ENCODE data around the gene TPP2. TPM values are rescaled to one million over a fixed set of nuclear protein-coding genes. Genes with fewer than 3 reads are reported as not detected.
A peak's percentile ranks its signal among the peaks of the same experiment; 100 is the strongest.

Gene TPP2
- total and polyA plus RNA-seq, 9 donors = 24.0 to 50.7 (median 33.9) TPM

GRCh38 chr13:102587916-102588315 is 8.9 kb upstream of the TPP2 start:
- no peak overlapping the region for H3K27ac ChIP-seq
- H3K36me3 ChIP-seq = no peaks in the 10 kb centered on the region
- peaks cover 1% of the 10 kb centered on the region for H3K4me1 ChIP-seq (ENCODE audit: insufficient read depth)
- H3K27me3 ChIP-seq = no peaks in the 10 kb centered on the region
- DNase-seq = no peak
- 47 to 53% (median 52%) methylated on average over 2 of the region's 2 CpGs for WGBS, 3 donors
- H3K4me3 ChIP-seq = no peak overlapping the region
- no peaks in the 10 kb centered on the region for H3K9me3 ChIP-seq
- intact Hi-C loops (cut with DNase I) = loop anchor here in 1 of 4 donors (10.0 kb wide), 1 partner anchor 1453 kb away; no protein-coding TSS in a partner anchor
- no peak for TF ChIP-seq CTCF (IDR thresholded peaks at IDR 0.05)

GRCh38 chr13:102589301-102589822 is 7.4 kb upstream of the TPP2 start:
- Histone ChIP-seq H3K36me3 (no peaks in the 10 kb centered on the region), H3K27me3 (no peaks in the 10 kb centered on the region), H3K4me3 (no peak overlapping the region), H3K9me3 (no peaks in the 10 kb centered on the region), H3K27ac (no peak overlapping the region), H3K4me1 (ENCODE audit: insufficient read depth) (peaks cover 1% of the 10 kb centered on the region)
- 46 to 61% (median 58%) methylated on average over 7 of the region's 7 CpGs for WGBS, 3 donors
- intact Hi-C loops (cut with DNase I) = loop anchor here in 1 of 4 donors (10.0 kb wide), 1 partner anchor 1455 kb away; no protein-coding TSS in a partner anchor
- TF ChIP-seq POLR2A (IDR thresholded peaks at IDR 0.05) = no peak
- no peak for TF ChIP-seq EP300 (IDR thresholded peaks at IDR 0.05)
- TF ChIP-seq CTCF (IDR thresholded peaks at IDR 0.05) = no peak
- DNase-seq = no peak

DNA sequence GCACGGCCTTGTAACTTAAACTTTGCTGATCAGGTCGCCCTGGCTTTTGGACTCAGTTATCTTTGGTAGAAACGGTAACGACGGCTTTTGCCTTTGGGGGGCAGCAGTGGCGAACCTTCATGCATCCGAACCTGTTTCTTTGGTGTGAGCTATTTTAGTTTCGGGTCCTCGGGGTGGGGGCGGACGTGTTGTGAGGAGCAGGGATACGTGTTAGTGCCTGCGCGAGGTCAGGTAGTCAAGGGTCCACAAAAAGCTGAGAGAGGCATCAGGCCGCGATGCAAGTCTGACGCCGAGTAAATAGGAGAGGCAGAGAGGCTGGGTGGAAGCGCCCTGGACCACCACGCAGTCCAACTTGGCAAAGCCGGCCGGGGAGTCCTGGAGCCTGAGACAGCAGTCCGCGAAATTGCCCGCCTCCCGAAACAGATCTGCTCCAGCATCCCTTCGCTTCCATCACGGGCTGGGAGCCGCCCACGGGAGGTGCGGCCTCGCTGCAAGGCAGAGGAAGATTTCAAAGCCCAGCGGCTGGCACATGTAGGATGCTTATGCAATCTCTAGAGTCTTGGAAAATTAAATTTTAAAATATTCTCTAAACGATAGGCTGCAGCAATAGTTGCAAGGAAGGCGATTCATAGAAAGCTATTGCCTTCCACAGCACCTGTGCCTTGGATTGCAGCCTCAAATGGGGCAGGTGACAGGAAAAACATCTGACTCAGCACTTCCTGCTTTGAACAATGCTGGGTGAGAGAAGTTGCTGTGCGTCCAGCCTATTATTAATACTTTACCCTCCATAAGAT is 4.6 kb upstream of the TPP2 start:
- Histone ChIP-seq H3K9me3 (no peaks in the 10 kb centered on the region), H3K36me3 (no peaks in the 10 kb centered on the region), H3K4me1 (ENCODE audit: insufficient read depth) (peaks cover 1% of the 10 kb centered on the region), H3K27me3 (no peaks in the 10 kb centered on the region), H3K4me3 (peak overlapping the region; percentile 34), H3K27ac (peak overlapping the region in 1 of 2 donors; percentile 61)
- DNase-seq = peak; percentile 71 to 81 (median 75)
- intact Hi-C loops (cut with DNase I) = loop anchor here in 1 of 4 donors (2.0 to 5.0 kb wide), 2 partner anchors 205 to 255 kb away; partner anchors contain the start of genes BIVM, ERCC5 and POGLUT2
- TF ChIP-seq CTCF (IDR thresholded peaks at IDR 0.05) = peak; percentile 24 to 56 (median 52)
- no peak for TF ChIP-seq POLR2A (IDR thresholded peaks at IDR 0.05)
- WGBS, 3 donors = 0 to 1% (median 1%) methylated on average over 28 to 36 of the region's 36 CpGs

- Histone ChIP-seq H3K27me3 (no peaks in the 10 kb centered on the region), H3K4me3 (no peak overlapping the region), H3K36me3 (no peaks in the 10 kb centered on the region), H3K4me1 (ENCODE audit: insufficient read depth) (peaks cover 1% of the 10 kb centered on the region), H3K9me3 (no peaks in the 10 kb centered on the region), H3K27ac (no peak overlapping the region)
- no peak for DNase-seq
- intact Hi-C loops (cut with DNase I) = loop anchor here in 1 of 4 donors (5.0 kb wide), 1 partner anchor 204 kb away; the partner anchor contains the start of genes BIVM and POGLUT2
- TF ChIP-seq POLR2A (IDR thresholded peaks at IDR 0.05) (no peak), CTCF (IDR thresholded peaks at IDR 0.05) (no peak), EP300 (IDR thresholded peaks at IDR 0.05) (no peak)
- 79 to 86% (median 80%) methylated on average over 3 of the region's 3 CpGs for WGBS, 3 donors
Measured at GRCh38 chr13:102593466-102593865, 3.3 kb upstream of the TPP2 start.
